ENCODE results near the gene ATPAF2.

The ATPAF2 gene

GRCh38 chr17:18025945-18026776 lies 12.8 kb downstream of the ATPAF2 start:
- in situ Hi-C loops (cut with MboI; ENCODE audit: low pct_unique_long_range_greater_than_20kb, low sequenced_read_pairs, unreplicated experiment): loop anchor here (10.0 kb wide), 1 partner anchor 351 kb away; no protein-coding TSS in a partner anchor
- DNase-seq (ENCODE audit: low spot score): no peak
- no peak for TF ChIP-seq CTCF (IDR thresholded peaks at IDR 0.05; ENCODE audit: extremely low read depth, insufficient read depth, missing control alignments)

- no peak for TF ChIP-seq CTCF (IDR thresholded peaks at IDR 0.05; ENCODE audit: extremely low read depth, insufficient read depth, missing control alignments)
- peak; percentile 73 for DNase-seq (ENCODE audit: low spot score)
- in situ Hi-C loops (cut with MboI; ENCODE audit: low pct_unique_long_range_greater_than_20kb, low sequenced_read_pairs, unreplicated experiment): loop anchor here (10.0 kb wide), 1 partner anchor 351 kb away; no protein-coding TSS in a partner anchor
Observed at GRCh38 chr17:18025241-18025944, 13.6 kb downstream of the ATPAF2 start.

GRCh38 chr17:18021372-18021771 lies 17.6 kb downstream of the ATPAF2 start:
- no peak for DNase-seq (ENCODE audit: low spot score)

GRCh38 chr17:18020971-18021370 lies 18.0 kb downstream of the ATPAF2 start:
- DNase-seq (ENCODE audit: low spot score): no peak
- in situ Hi-C loops (cut with MboI; ENCODE audit: low pct_unique_long_range_greater_than_20kb, low sequenced_read_pairs, unreplicated experiment): loop anchor here (10.0 kb wide), 1 partner anchor 346 kb away; no protein-coding TSS in a partner anchor
- TF ChIP-seq CTCF (IDR thresholded peaks at IDR 0.05; ENCODE audit: extremely low read depth, insufficient read depth, missing control alignments): no peak

More at GRCh38 chr17:18021372-18021771, 17.6 kb downstream of the ATPAF2 start:
- in situ Hi-C loops (cut with MboI; ENCODE audit: low pct_unique_long_range_greater_than_20kb, low sequenced_read_pairs, unreplicated experiment): loop anchor here (10.0 kb wide), 1 partner anchor 347 kb away; no protein-coding TSS in a partner anchor
- TF ChIP-seq CTCF (IDR thresholded peaks at IDR 0.05; ENCODE audit: extremely low read depth, insufficient read depth, missing control alignments): no peak

- no peak for DNase-seq (ENCODE audit: low spot score)
- in situ Hi-C loops (cut with MboI; ENCODE audit: low pct_unique_long_range_greater_than_20kb, low sequenced_read_pairs, unreplicated experiment): loop anchor here (10.0 kb wide), 1 partner anchor 345 kb away; no protein-coding TSS in a partner anchor
- no peak for TF ChIP-seq CTCF (IDR thresholded peaks at IDR 0.05; ENCODE audit: extremely low read depth, insufficient read depth, missing control alignments)
Observed at GRCh38 chr17:18019838-18020154, 19.2 kb downstream of the ATPAF2 start.

- in situ Hi-C loops (cut with MboI; ENCODE audit: low pct_unique_long_range_greater_than_20kb, low sequenced_read_pairs, unreplicated experiment): no loop called here
- no peak for TF ChIP-seq CTCF (IDR thresholded peaks at IDR 0.05; ENCODE audit: extremely low read depth, insufficient read depth, missing control alignments)
- DNase-seq (ENCODE audit: low spot score): no peak
Observed at GRCh38 chr17:18018411-18018921, 20.5 kb downstream of the ATPAF2 start.
